H1 (cell line): Measurements from ENCODE around the gene GPC6. TPM values are rescaled to one million over a fixed set of nuclear protein-coding genes. Genes with fewer than 3 reads are reported as not detected.
A peak's percentile ranks its signal among the peaks of the same experiment; 100 is the strongest.

Experiments used
- CTCF ChIA-PET: fragments of 300-600 bp; sonication (Branson Sonifier 250); formaldehyde crosslinking; loops from one replicate; lab custom pipeline; 2021; ENCODE audit not compliant: partially characterized antibody; lab: Charles Lee
- POLR2A ChIA-PET: fragments of 300-600 bp; sonication (Branson Sonifier 250); formaldehyde crosslinking; loops from one replicate; lab custom pipeline; 2021; ENCODE audit warnings: inconsistent platforms; ENCODE audit not compliant: partially characterized antibody; lab: Charles Lee
- DNase-seq, 2 experiments: peaks; one replicate each; pipeline versions ENCODE4 v3.0.0 to v3.0.0-alpha.2; 2010 to 2022; ENCODE audit warnings: low spot score in 2 of 2, low read depth in 1 of 2, mixed read lengths in 1 of 2
- FAIRE-seq: peaks from 2 replicates; lab custom pipeline; 2011; peaks lifted over from hg19 to GRCh38; lab: Jason Lieb, UNC
- H2AFZ ChIP-seq: 2 replicates; pipeline ENCODE4 v1.8.1; 2012; ENCODE audit warnings: low read length, inconsistent platforms
- H2AK5ac ChIP-seq: 2 replicates; pipeline ENCODE4 v1.6.1; 2013; ENCODE audit warnings: low read depth, low read length
- H2BK120ac ChIP-seq: replicated peaks from 2 replicates; pipeline ENCODE3; 2013; ENCODE audit warnings: low read depth, low read length, inconsistent platforms
- H2BK12ac ChIP-seq: 2 replicates; pipeline ENCODE4 v1.6.1; 2013; ENCODE audit warnings: low read depth, low read length
- H2BK15ac ChIP-seq: 2 replicates; pipeline ENCODE4 v1.6.1; 2013; ENCODE audit warnings: low read length
- H2BK20ac ChIP-seq: 2 replicates; pipeline ENCODE4 v1.6.1; 2013; ENCODE audit warnings: low read length
- H2BK5ac ChIP-seq: 2 replicates; pipeline ENCODE4 v1.6.1; 2013; ENCODE audit warnings: low read depth, low read length
- H3K14ac ChIP-seq: 2 replicates; pipeline ENCODE4 v1.6.1; 2013; ENCODE audit warnings: inconsistent platforms; ENCODE audit not compliant: insufficient read length
- H3K18ac ChIP-seq: 2 replicates; pipeline ENCODE4 v1.6.1; 2013; ENCODE audit warnings: low read length; ENCODE audit errors: extremely low read depth
- H3K23ac ChIP-seq: 2 replicates; pipeline ENCODE4 v1.6.1; 2013; ENCODE audit warnings: inconsistent platforms; ENCODE audit not compliant: insufficient read length
- H3K23me2 ChIP-seq: 2 replicates; pipeline ENCODE4 v1.6.1; 2013; ENCODE audit warnings: low read depth, low read length
- H3K27ac ChIP-seq: 2 replicates; pipeline ENCODE4 v1.6.1; 2011; ENCODE audit warnings: low read depth, low read length, inconsistent platforms
- H3K27me3 ChIP-seq, 4 experiments: replicated peaks in 1 of 4; 1 replicate in 1 of 4; 2 replicates in 3 of 4; pipeline versions ENCODE4 v1.6.1 to v1.8.1; 2011 to 2013; ENCODE audit warnings: low read length in 3 of 4, mild to moderate bottlenecking in 3 of 4, inconsistent platforms in 2 of 4, mixed read lengths in 2 of 4, moderate library complexity in 1 of 4; ENCODE audit not compliant: control insufficient read depth in 3 of 4, insufficient read depth in 3 of 4; ENCODE audit errors: extremely low read depth in 1 of 4
- H3K36me3 ChIP-seq, 4 experiments: 2 replicates each; pipeline versions ENCODE4 v1.6.1 to v1.8.1; 2011 to 2013; ENCODE audit warnings: mild to moderate bottlenecking in 4 of 4, low read length in 3 of 4, moderate library complexity in 2 of 4, control low read depth in 1 of 4, inconsistent platforms in 1 of 4; ENCODE audit not compliant: insufficient read depth in 4 of 4, control insufficient read depth in 2 of 4
- H3K4ac ChIP-seq: replicated peaks from 2 replicates; pipeline ENCODE3; 2013; ENCODE audit warnings: low read length, low read depth, mixed read lengths, inconsistent platforms; ENCODE audit not compliant: insufficient read length
- H3K4me1 ChIP-seq, 4 experiments: replicated peaks in 1 of 4; 1 replicate in 1 of 4; 2 replicates in 3 of 4; pipeline versions ENCODE4 v1.6.1 to v1.8.1; 2011 to 2013; ENCODE audit warnings: low read length in 3 of 4, inconsistent platforms in 2 of 4, mixed read lengths in 1 of 4; ENCODE audit not compliant: insufficient read depth in 4 of 4, control insufficient read depth in 3 of 4
- H3K4me2 ChIP-seq, 2 experiments: 2 replicates each; pipeline versions ENCODE4 v1.6.1 to v1.8.1; 2011 to 2013; ENCODE audit warnings: low read depth in 2 of 2, low read length in 2 of 2, control low read depth in 1 of 2, inconsistent platforms in 1 of 2, mild to moderate bottlenecking in 1 of 2; ENCODE audit not compliant: insufficient read depth in 1 of 2
- H3K4me3 ChIP-seq, 4 experiments: fragments of 200-600, 300-600 bp in 1 of 4; sonication (generic), shearing (Covaris generic), sonication (Bioruptor Twin) in 1 of 4; 2 replicates each; pipeline versions ENCODE4 v1.5.1 to v1.8.1; 2011 to 2016; ENCODE audit warnings: low read length in 4 of 4, low read depth in 3 of 4, control low read depth in 2 of 4, inconsistent platforms in 2 of 4, mild to moderate bottlenecking in 2 of 4, mixed read lengths in 1 of 4, moderate library complexity in 1 of 4; ENCODE audit not compliant: insufficient read depth in 2 of 4; ENCODE audit errors: extremely low read depth in 1 of 4
- H3K56ac ChIP-seq: replicated peaks from 2 replicates; pipeline ENCODE3; 2013; ENCODE audit warnings: low read depth, mild to moderate bottlenecking, mixed read lengths, low read length, inconsistent platforms; ENCODE audit not compliant: insufficient read length
- H3K79me1 ChIP-seq: 2 replicates; pipeline ENCODE4 v1.6.1; 2013; ENCODE audit warnings: low read depth, low read length, control low read depth
- H3K79me2 ChIP-seq, 2 experiments: 2 replicates each; pipeline versions ENCODE4 v1.6.1 to v1.8.1; 2012 to 2013; ENCODE audit warnings: low read length in 2 of 2, mild to moderate bottlenecking in 2 of 2, inconsistent platforms in 1 of 2; ENCODE audit not compliant: insufficient read depth in 2 of 2, control insufficient read depth in 1 of 2
- H3K9ac ChIP-seq, 4 experiments: replicated peaks in 1 of 4; 1 replicate in 1 of 4; 2 replicates in 3 of 4; pipeline versions ENCODE4 v1.6.1 to v1.8.1; 2011 to 2013; ENCODE audit warnings: low read depth in 3 of 4, low read length in 3 of 4, control low read depth in 2 of 4, mild to moderate bottlenecking in 2 of 4, moderate library complexity in 2 of 4, inconsistent platforms in 1 of 4; ENCODE audit errors: extremely low read depth in 1 of 4
- H3K9me3 ChIP-seq, 2 experiments: 2 replicates each; pipeline versions ENCODE4 v1.6.1 to v1.8.1; 2012 to 2013; ENCODE audit warnings: mild to moderate bottlenecking in 2 of 2, moderate library complexity in 2 of 2, control low read depth in 1 of 2, inconsistent platforms in 1 of 2, low read depth in 1 of 2, low read length in 1 of 2, mixed read lengths in 1 of 2; ENCODE audit not compliant: insufficient read depth in 2 of 2
- H4K20me1 ChIP-seq, 2 experiments: replicated peaks in 1 of 2; 2 replicates each; pipeline versions ENCODE3 to v1.8.1; 2011 to 2013; ENCODE audit warnings: inconsistent platforms in 2 of 2, low read length in 2 of 2, mild to moderate bottlenecking in 1 of 2; ENCODE audit not compliant: insufficient read depth in 2 of 2, control insufficient read depth in 1 of 2
- H4K5ac ChIP-seq: 2 replicates; pipeline ENCODE4 v1.6.1; 2013; ENCODE audit warnings: low read length, low read depth, mixed read lengths, inconsistent platforms; ENCODE audit not compliant: insufficient read length
- H4K8ac ChIP-seq: 2 replicates; pipeline ENCODE4 v1.8.0; 2013; ENCODE audit warnings: mild to moderate bottlenecking, moderate library complexity, low read length, inconsistent platforms; ENCODE audit not compliant: insufficient read depth; ENCODE audit errors: extremely low read depth
- H4K91ac ChIP-seq: replicated peaks from 2 replicates; pipeline ENCODE3; 2013; ENCODE audit warnings: low read length, mixed read lengths, inconsistent platforms; ENCODE audit not compliant: insufficient read length
- KDM5A ChIP-seq: fragments of 200-600 bp; IDR thresholded peaks from 2 replicates; pipeline ENCODE4 v1.7.1; 2012; ENCODE audit warnings: mild to moderate bottlenecking, low read length, inconsistent platforms, mixed read lengths
- PHF8 ChIP-seq: fragments of 200-600 bp; sonication (generic); conservative IDR thresholded peaks from 2 replicates; pipeline ENCODE4 v1.7.1; 2012; ENCODE audit warnings: low read depth, mild to moderate bottlenecking, inconsistent platforms, low read length, moderate library complexity
- WGBS, 2 experiments: shearing (Covaris generic) in 1 of 2; methylation state at CpG; one replicate each; pipeline versions ENCODE4 v1.1.6 to v1.1.7; 2013 to 2015; ENCODE audit warnings: low lambda C conversion rate in 2 of 2, mixed read lengths in 2 of 2, inconsistent platforms in 1 of 2, low coverage in 1 of 2, missing lambda C conversion rate in 1 of 2; ENCODE audit not compliant: insufficient replicate concordance in 2 of 2, insufficient coverage in 1 of 2, insufficient read length in 1 of 2; ENCODE audit errors: extremely low coverage in 1 of 2, missing lambda C conversion rate in 1 of 2; 5-methylcytosine and 5-hydroxymethylcytosine counted together
- polyA plus RNA-seq, 7 experiments: library from polyadenylated mRNA; depleted of rRNA in 3 of 7; stranded (reverse) in 5 of 7; unstranded in 2 of 7; fragments of >200 nt in 5 of 7; fragments of 200-250 nt in 2 of 7; gene quantifications; 1 replicate in 5 of 7; 2 replicates in 1 of 7; 4 replicates in 1 of 7; pipeline versions ENCODE4 v1.2.1 to v1.2.3, GENCODE V29; 2011 to 2013; ENCODE audit warnings: missing spikeins in 2 of 7, mixed read lengths in 2 of 7
- total RNA-seq: library from RNA; stranded (reverse); fragmentation: NEBNext Ultra II Directional; extraction: Animal tissue kit (Norgen Biotek cat#: 25700); gene quantifications from 2 replicates; pipeline ENCODE4 v1.2.1, GENCODE V29; 2021

Gene GPC6
- total and polyA plus RNA-seq, 2 of the 8 experiments (the other 6 are each of a cell fraction or from before 2014, with no cell fraction given), result 5.4 to 12.0 TPM

DNA sequence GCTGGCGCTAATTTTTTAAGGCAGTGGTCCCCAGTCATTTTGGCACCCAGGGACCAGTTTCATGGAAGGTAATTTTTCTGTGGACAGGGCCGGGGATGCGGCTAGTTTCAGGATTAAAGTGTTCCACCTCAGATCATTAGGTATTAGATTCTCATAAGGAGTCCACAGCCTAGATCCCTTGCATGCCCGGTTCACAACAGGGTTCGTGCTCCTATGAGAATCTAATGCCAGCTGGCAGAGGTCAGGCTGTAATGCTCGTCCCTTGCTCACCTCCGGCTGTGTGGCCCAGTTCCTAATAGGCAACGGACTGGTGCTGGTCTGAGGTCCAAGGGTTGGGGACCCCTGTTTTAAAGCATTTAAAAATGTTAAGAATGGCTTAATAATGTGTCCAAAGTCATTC is 54.1 kb downstream of the GPC6 start:
- Histone ChIP-seq H2BK20ac (no peak overlapping the region), H2BK15ac (no peak overlapping the region), H3K4me3 (no peak overlapping the region), H3K18ac (no peak overlapping the region), H3K4me2 (no peak overlapping the region), H4K91ac (peak overlapping the region; percentile 66), H2AK5ac (0 out of 2 replicates have a peak overlapping the region, but pooled peaks have one; percentile 10), H3K79me1 (no peaks in the 10 kb centered on the region; the same call in 1 of the 2 replicates), H3K23me2 (no peaks in the 10 kb centered on the region), H3K14ac (no peak overlapping the region), H3K4ac (no peak overlapping the region), H3K79me2 (no peaks in the 10 kb centered on the region; a peak in 1 of 4 replicates), H2BK12ac (peak overlapping the region; percentile 35; the same call in 1 of the 2 replicates), H3K9ac (no peak overlapping the region), H3K4me1 (peaks cover 0 to 11% (median 5%) of the 10 kb centered on the region in 4 experiments; a peak in 4 of 7 replicates), H4K5ac (no peak overlapping the region), H2AFZ (no peak overlapping the region), H2BK5ac (peak overlapping the region; percentile 26; the same call in 1 of the 2 replicates), H2BK120ac (peak overlapping the region; percentile 38), H3K23ac (no peak overlapping the region), H3K36me3 (no peaks in the 10 kb centered on the region), H4K8ac (no peak overlapping the region; the same call in 1 of the 2 replicates), H3K27ac (no peak overlapping the region), H3K9me3 (no peaks in the 10 kb centered on the region), H4K20me1 (no peaks in the 10 kb centered on the region), H3K27me3 (no peaks in the 10 kb centered on the region), H3K56ac (no peak overlapping the region)
- no peak for DNase-seq
- ChIA-PET POLR2A (no interaction called here), CTCF (no interaction called here)
- FAIRE-seq, result no peak
- 81% methylated on average over 8 of the region's 8 CpGs; no CpG with 5 or more reads in 1 of the 2 experiments for WGBS, 2 experiments
- TF ChIP-seq PHF8 (no peak), KDM5A (no peak)
